GM10248 (cell line): ENCODE data around the gene CRACDL.

Experiments used
- CTCF ChIA-PET: fragments of 300-600 bp; sonication (Branson Sonifier 250); formaldehyde crosslinking; extraction: SDS; loops from one replicate; lab custom pipeline; 2021; ENCODE audit warnings: antibody characterized with exemption; lab: Yijun Ruan, JAX
- POLR2A ChIA-PET: fragments of 350-650 bp; sonication (Branson Sonifier 250); formaldehyde crosslinking; extraction: SDS; loops from one replicate; lab custom pipeline; 2020; ENCODE audit warnings: antibody characterized with exemption; lab: Yijun Ruan, JAX
- DNase-seq: peaks from one replicate; pipeline ENCODE4 v3.0.0; 2012; ENCODE audit errors: extremely low spot score
- CTCF ChIP-seq: IDR thresholded peaks from 2 replicates; pipeline ENCODE4 v1.5.1; 2012; ENCODE audit warnings: mild to moderate bottlenecking, low read depth; ENCODE audit errors: extremely low read depth, missing control alignments, control extremely low read depth

Gene CRACDL

GRCh38 chr2:98911376-98912154 lies 24.5 kb downstream of the CRACDL start:
- DNase-seq, result no peak
- TF ChIP-seq CTCF, result no peak
- POLR2A ChIA-PET, result no interaction called here
- CTCF ChIA-PET, result interaction anchor here (0.9 kb wide), 1 partner anchor 8 kb away, joined by 3 read pairs; no protein-coding TSS in a partner anchor

- ChIA-PET POLR2A (no interaction called here), CTCF (interaction anchor here (0.9 kb wide), 1 partner anchor 9 kb away, joined by 3 read pairs; no protein-coding TSS in a partner anchor)
- no peak for DNase-seq
- TF ChIP-seq CTCF, result no peak
Observed at GRCh38 chr2:98911126-98911375, 25.0 kb downstream of the CRACDL start.

GRCh38 chr2:98910349-98911125 lies 25.5 kb downstream of the CRACDL start:
- no peak for DNase-seq
- ChIA-PET POLR2A (no interaction called here), CTCF (interaction anchor here (0.9 kb wide), 1 partner anchor 10 kb away, joined by 3 read pairs; no protein-coding TSS in a partner anchor)
- TF ChIP-seq CTCF, result no peak

GRCh38 chr2:98909317-98910211 lies 26.5 kb downstream of the CRACDL start:
- no peak for DNase-seq
- no peak for TF ChIP-seq CTCF
- CTCF ChIA-PET, result interaction anchor here (1.0 kb wide), 1 partner anchor 260 kb away, joined by 3 read pairs; no protein-coding TSS in a partner anchor
- POLR2A ChIA-PET, result no interaction called here

GRCh38 chr2:98908931-98909316 lies 27.1 kb downstream of the CRACDL start:
- ChIA-PET POLR2A (no interaction called here), CTCF (interaction anchor here (1.0 kb wide), 1 partner anchor 260 kb away, joined by 3 read pairs; no protein-coding TSS in a partner anchor)
- TF ChIP-seq CTCF, result no peak
- DNase-seq, result no peak
